Spleen (tissue), 7 donors: Measurements from ENCODE around the gene REXO1.

Experiments used
- CTCF ChIP-seq, 11 experiments: fragments of 200-600 bp in 7 of 11; fragments of 450-650 bp in 4 of 11; sonication (generic) in 4 of 11; IDR thresholded peaks in 8 of 11; conservative IDR thresholded peaks in 3 of 11; 1 replicate in 7 of 11; 2 replicates in 4 of 11; pipeline versions ENCODE4 v1.4.0 to v1.8.0; 2016 to 2021; ENCODE audit warnings: antibody characterized with exemption in 11 of 11, inconsistent platforms in 4 of 11, mild to moderate bottlenecking in 1 of 11
- POLR2A ChIP-seq, 3 donors: fragments of 450-650 bp; IDR thresholded peaks; one replicate each; pipeline ENCODE4 v1.5.1; 2017; ENCODE audit warnings: antibody characterized with exemption in 3 of 3, mild to moderate bottlenecking in 1 of 3
- donor health status: DM: no; HTN: no; CAD: no; lungs with moderate emphysema.
- donor health status: DM: no; HTN: no; CAD: no.
- donor health status: DM: no; HTN: no; CAD: no.

DNA sequence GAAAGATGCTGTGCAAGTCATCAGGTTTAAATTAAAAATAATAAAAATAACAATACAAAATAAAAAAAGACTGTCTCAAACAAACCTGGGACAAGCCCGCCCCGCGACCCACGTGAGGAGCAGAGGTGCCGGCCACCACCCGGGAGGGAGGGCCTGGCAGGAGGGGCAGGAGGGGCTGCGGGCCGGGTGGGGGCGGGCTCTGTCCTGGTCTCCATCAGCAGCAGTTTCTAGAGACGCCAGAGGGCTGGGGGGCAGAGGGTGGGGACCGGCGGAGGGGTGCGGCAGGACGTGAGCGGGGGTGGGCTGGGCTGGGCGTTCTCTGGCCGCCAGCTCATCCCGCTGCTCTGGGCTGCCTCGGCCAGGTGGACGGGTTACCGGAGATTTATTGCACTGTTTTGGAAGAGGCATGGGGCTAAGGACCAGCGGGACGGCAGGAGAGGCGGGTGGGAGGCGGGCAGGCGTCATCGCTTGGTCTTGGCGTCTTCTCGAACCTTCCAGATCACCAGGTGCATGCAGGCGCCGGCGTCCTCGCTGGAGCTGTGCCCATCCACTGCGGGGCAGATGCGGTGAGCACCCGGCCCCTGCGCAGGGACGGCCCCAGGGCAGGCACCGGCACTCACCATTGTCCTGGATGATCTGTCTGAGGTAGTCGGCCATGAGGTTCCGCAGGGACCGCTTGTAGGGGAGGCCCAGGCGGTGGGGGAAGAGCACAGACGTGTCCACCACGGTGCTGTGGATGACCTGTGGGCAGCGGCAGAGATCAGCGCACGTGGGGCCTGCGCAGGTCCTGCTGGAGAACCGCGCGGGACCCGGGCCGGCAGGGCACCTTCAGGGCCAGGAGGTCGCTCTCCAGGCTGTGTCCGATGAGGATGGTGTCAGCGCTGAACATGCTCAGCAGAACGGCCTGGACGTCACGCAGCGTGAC, 32.4 kb downstream of the REXO1 start:
- TF ChIP-seq CTCF (IDR thresholded peaks at IDR 0.05 in 8 of 11, conservative IDR thresholded peaks at IDR 0.05 in 3 of 11) (no peak), POLR2A (IDR thresholded peaks at IDR 0.05) (no peak)
